HG02938 (cell line): ENCODE measurements around the gene ATAD3C.
"Not testable (repeated sequence)": the region's sequence is repeated elsewhere in the genome, so short reads cannot be mapped to it uniquely, and the experiment has no call there.

Experiments
- ATAC-seq: cut with Tn5 transposase; IDR thresholded peaks from one replicate; pipeline ENCODE4 v1.9.1; 2021; ENCODE audit warnings: mild to moderate bottlenecking, moderate library complexity; ENCODE audit not compliant: unreplicated experiment

Gene ATAD3C

GRCh38 chr1:1494311-1494710 is 44.8 kb downstream of the ATAD3C start:
- ATAC-seq, result not testable (repeated sequence)

- not testable (repeated sequence) for ATAC-seq
Measured at GRCh38 chr1:1495461-1495975, 46.0 kb downstream of the ATAD3C start.

GRCh38 chr1:1504777-1505365 is 55.4 kb downstream of the ATAD3C start:
- not testable (repeated sequence) for ATAC-seq

GRCh38 chr1:1505366-1505798 is 55.9 kb downstream of the ATAD3C start:
- not testable (repeated sequence) for ATAC-seq

- not testable (repeated sequence) for ATAC-seq
Measured at GRCh38 chr1:1505801-1506200, 56.3 kb downstream of the ATAD3C start.

- no peak for ATAC-seq
Measured at GRCh38 chr1:1507305-1507704, 57.8 kb downstream of the ATAD3C start.

- not testable (repeated sequence) for ATAC-seq
Measured at GRCh38 chr1:1508775-1509464, 59.4 kb downstream of the ATAD3C start.

- ATAC-seq, result not testable (repeated sequence)
Measured at GRCh38 chr1:1509465-1509850, 60.0 kb downstream of the ATAD3C start.

- no peak for ATAC-seq
Measured at GRCh38 chr1:1510912-1511532, 61.5 kb downstream of the ATAD3C start.

- ATAC-seq, result peak; percentile 85
Measured at GRCh38 chr1:1511533-1512285, 62.2 kb downstream of the ATAD3C start, which contains the start of gene ATAD3A. ATAD3A (plus strand) TSS chr1:1512162; CDS start chr1:1512269, 107 bp downstream.

GRCh38 chr1:1512425-1512824 is 62.9 kb downstream of the ATAD3C start:
- not testable (repeated sequence) for ATAC-seq

GRCh38 chr1:1513675-1514074 is 64.2 kb downstream of the ATAD3C start:
- not testable (repeated sequence) for ATAC-seq

GRCh38 chr1:1514376-1514775 is 64.9 kb downstream of the ATAD3C start:
- not testable (repeated sequence) for ATAC-seq

GRCh38 chr1:1516923-1517322 is 67.4 kb downstream of the ATAD3C start:
- ATAC-seq, result not testable (repeated sequence)

- ATAC-seq, result no peak
Measured at GRCh38 chr1:1517973-1518620, 68.6 kb downstream of the ATAD3C start.

GRCh38 chr1:1518621-1519007 is 69.1 kb downstream of the ATAD3C start:
- ATAC-seq, result not testable (repeated sequence)
